CD14-positive monocyte (primary cell): ENCODE data around the gene HIF1AN. TPM values are rescaled to one million over a fixed set of nuclear protein-coding genes. Genes with fewer than 3 reads are reported as not detected.

Source experiments
- DNase-seq, 3 donors: peaks; one replicate each; pipeline ENCODE4 v3.0.0-alpha.2; 2011 to 2022
- H2AFZ ChIP-seq: 2 replicates; pipeline ENCODE4 v1.6.0; 2012; ENCODE audit warnings: mild to moderate bottlenecking, low read depth, low read length, inconsistent platforms; ENCODE audit not compliant: insufficient read depth, poor library complexity, severe bottlenecking
- H3K27ac ChIP-seq, 2 donors: 1 replicate in 1 of 2; 2 replicates in 1 of 2; pipeline ENCODE4 v1.5.1; 2012 to 2013; ENCODE audit warnings: low read length in 2 of 2, control low read depth in 1 of 2, inconsistent platforms in 1 of 2, low read depth in 1 of 2, mild to moderate bottlenecking in 1 of 2
- H3K27me3 ChIP-seq, 2 donors: one replicate each; pipeline versions ENCODE4 v1.6.0 to v1.6.1; 2011 to 2013; ENCODE audit warnings: low read length in 2 of 2; ENCODE audit not compliant: control insufficient read depth in 2 of 2, insufficient read depth in 2 of 2
- H3K36me3 ChIP-seq, 2 donors: replicated peaks in 1 of 2; 1 replicate in 1 of 2; 2 replicates in 1 of 2; pipeline versions ENCODE4 v1.5.1 to v1.6.1; 2012 to 2013; ENCODE audit warnings: low read length in 2 of 2, control low read depth in 1 of 2, inconsistent platforms in 1 of 2, mild to moderate bottlenecking in 1 of 2; ENCODE audit not compliant: insufficient read depth in 2 of 2, control insufficient read depth in 1 of 2
- H3K4me1 ChIP-seq, 2 donors: 1 replicate in 1 of 2; 2 replicates in 1 of 2; pipeline versions ENCODE4 v1.5.1 to v1.6.1; 2012 to 2013; ENCODE audit warnings: low read length in 2 of 2, control low read depth in 1 of 2, inconsistent platforms in 1 of 2, mild to moderate bottlenecking in 1 of 2, moderate library complexity in 1 of 2; ENCODE audit not compliant: insufficient read depth in 2 of 2, control insufficient read depth in 1 of 2
- H3K4me2 ChIP-seq: replicated peaks from 2 replicates; pipeline ENCODE3; 2012; ENCODE audit warnings: low read length, moderate library complexity, mild to moderate bottlenecking; ENCODE audit not compliant: poor library complexity, severe bottlenecking; ENCODE audit errors: extremely low read depth
- H3K4me3 ChIP-seq, 3 experiments: fragments of 200-600 bp in 1 of 3; sonication (generic) in 1 of 3; replicated peaks in 1 of 3; 1 replicate in 2 of 3; 2 replicates in 1 of 3; pipeline ENCODE4 v1.5.1; 2011 to 2013; ENCODE audit warnings: low read length in 3 of 3, mild to moderate bottlenecking in 3 of 3, control low read depth in 2 of 3, low read depth in 2 of 3, inconsistent platforms in 1 of 3, moderate library complexity in 1 of 3
- H3K79me2 ChIP-seq: 2 replicates; pipeline ENCODE4 v1.6.0; 2012; ENCODE audit warnings: mild to moderate bottlenecking, control low read depth, inconsistent platforms, low read length, moderate library complexity; ENCODE audit not compliant: insufficient read depth
- H3K9ac ChIP-seq: 2 replicates; pipeline ENCODE4 v1.6.0; 2017; ENCODE audit warnings: low read length, mild to moderate bottlenecking; ENCODE audit not compliant: insufficient read depth, poor library complexity, severe bottlenecking
- H3K9me3 ChIP-seq, 2 donors: replicated peaks in 1 of 2; 1 replicate in 1 of 2; 2 replicates in 1 of 2; pipeline versions ENCODE4 v1.5.1 to v1.6.1; 2012 to 2013; ENCODE audit warnings: low read length in 2 of 2, control low read depth in 1 of 2; ENCODE audit not compliant: control insufficient read depth in 1 of 2, insufficient read depth in 1 of 2
- H4K20me1 ChIP-seq: 2 replicates; pipeline ENCODE4 v1.6.0; 2012; ENCODE audit warnings: mild to moderate bottlenecking, low read length, control low read depth, moderate library complexity; ENCODE audit not compliant: insufficient read depth
- H3K27ac Mint-ChIP-seq, 7 donors: one replicate each; pipeline ENCODE4 v1.8.0; 2020; ENCODE audit warnings: mild to moderate bottlenecking in 7 of 7, mixed read lengths in 7 of 7, moderate library complexity in 6 of 7, inconsistent platforms in 2 of 7
- H3K27me3 Mint-ChIP-seq, 3 donors: one replicate each; pipeline ENCODE4 v1.8.0; 2021 to 2022; ENCODE audit warnings: low read depth in 3 of 3, mild to moderate bottlenecking in 3 of 3, mixed read lengths in 3 of 3, moderate library complexity in 3 of 3, inconsistent platforms in 1 of 3
- H3K36me3 Mint-ChIP-seq, 2 donors: one replicate each; pipeline ENCODE4 v1.8.0; 2020; ENCODE audit warnings: mixed read lengths in 2 of 2, inconsistent platforms in 1 of 2, mild to moderate bottlenecking in 1 of 2
- H3K4me1 Mint-ChIP-seq: one replicate; pipeline ENCODE4 v1.8.0; 2020; ENCODE audit warnings: mild to moderate bottlenecking, mixed read lengths
- H3K4me3 Mint-ChIP-seq, 2 donors: one replicate each; pipeline ENCODE4 v1.8.0; 2020; ENCODE audit warnings: mild to moderate bottlenecking in 2 of 2, mixed read lengths in 2 of 2, moderate library complexity in 1 of 2
- H3K9me3 Mint-ChIP-seq, 7 donors: one replicate each; pipeline ENCODE4 v1.8.0; 2020 to 2022; ENCODE audit warnings: mixed read lengths in 7 of 7, mild to moderate bottlenecking in 6 of 7, moderate library complexity in 6 of 7, inconsistent platforms in 2 of 7
- CTCF ChIP-seq: fragments of 200-600 bp; IDR thresholded peaks from one replicate; pipeline ENCODE4 v1.8.0; 2022; ENCODE audit warnings: antibody characterized with exemption, mild to moderate bottlenecking
- WGBS: methylation state at CpG from one replicate; pipeline ENCODE4 v1.1.5; 2013; ENCODE audit warnings: missing lambda C conversion rate; ENCODE audit not compliant: insufficient coverage; 5-methylcytosine and 5-hydroxymethylcytosine counted together
- intact Hi-C, 2 donors: fragments of 100-400 bp; cut with micrococcal nuclease; formaldehyde crosslinking; loops; one replicate each; pipeline versions ENCODE4 v1.15.0 to v1.15.1; 2023
- polyA plus RNA-seq, 3 donors: library from polyadenylated mRNA; depleted of rRNA in 1 of 3; unstranded in 2 of 3; stranded (reverse) in 1 of 3; fragments of 300-500 nt in 2 of 3; fragments of >200 nt in 1 of 3; fragmentation: Illumina TruSeq in 2 of 3; gene quantifications; 1 replicate in 2 of 3; 2 replicates in 1 of 3; pipeline ENCODE4 v1.2.3, GENCODE V29; 2012 to 2021

HIF1AN gene
- polyA plus RNA-seq, 3 donors: 8.5 to 25.3 (median 17.2) TPM

- WGBS: 93% methylated on average over 2 of the region's 3 CpGs
- Histone ChIP-seq H4K20me1 (no peaks in the 10 kb centered on the region), H3K4me1 (no peaks in the 10 kb centered on the region), H3K27me3 (peaks cover 24 to 58% of the 10 kb centered on the region in 2 donors), H3K36me3 (no peaks in the 10 kb centered on the region), H3K9me3 (peaks cover 0 to 14% of the 10 kb centered on the region in 2 donors), H3K27ac (no peak overlapping the region), H3K4me2 (no peak overlapping the region), H2AFZ (no peak overlapping the region), H3K79me2 (no peaks in the 10 kb centered on the region), H3K4me3 (no peak overlapping the region), H3K9ac (no peak overlapping the region)
- no peak overlapping the region for H3K4me3 Mint-ChIP-seq
- no peak for TF ChIP-seq CTCF
- intact Hi-C loops: loop anchor here in 1 of 2 donors (10.0 kb wide), 1 partner anchor 166 kb away; no protein-coding TSS in a partner anchor
- no peaks in the 10 kb centered on the region for H3K36me3 Mint-ChIP-seq
- DNase-seq: no peak
- H3K9me3 Mint-ChIP-seq: peaks cover 0 to 2% (median 0%) of the 10 kb centered on the region in 7 donors
- no peak overlapping the region for H3K27ac Mint-ChIP-seq
- peaks cover 27 to 42% (median 42%) of the 10 kb centered on the region in 3 donors for H3K27me3 Mint-ChIP-seq
- H3K4me1 Mint-ChIP-seq: no peaks in the 10 kb centered on the region
Observed at GRCh38 chr10:100568912-100569311, 33.2 kb downstream of the HIF1AN start.

DNA sequence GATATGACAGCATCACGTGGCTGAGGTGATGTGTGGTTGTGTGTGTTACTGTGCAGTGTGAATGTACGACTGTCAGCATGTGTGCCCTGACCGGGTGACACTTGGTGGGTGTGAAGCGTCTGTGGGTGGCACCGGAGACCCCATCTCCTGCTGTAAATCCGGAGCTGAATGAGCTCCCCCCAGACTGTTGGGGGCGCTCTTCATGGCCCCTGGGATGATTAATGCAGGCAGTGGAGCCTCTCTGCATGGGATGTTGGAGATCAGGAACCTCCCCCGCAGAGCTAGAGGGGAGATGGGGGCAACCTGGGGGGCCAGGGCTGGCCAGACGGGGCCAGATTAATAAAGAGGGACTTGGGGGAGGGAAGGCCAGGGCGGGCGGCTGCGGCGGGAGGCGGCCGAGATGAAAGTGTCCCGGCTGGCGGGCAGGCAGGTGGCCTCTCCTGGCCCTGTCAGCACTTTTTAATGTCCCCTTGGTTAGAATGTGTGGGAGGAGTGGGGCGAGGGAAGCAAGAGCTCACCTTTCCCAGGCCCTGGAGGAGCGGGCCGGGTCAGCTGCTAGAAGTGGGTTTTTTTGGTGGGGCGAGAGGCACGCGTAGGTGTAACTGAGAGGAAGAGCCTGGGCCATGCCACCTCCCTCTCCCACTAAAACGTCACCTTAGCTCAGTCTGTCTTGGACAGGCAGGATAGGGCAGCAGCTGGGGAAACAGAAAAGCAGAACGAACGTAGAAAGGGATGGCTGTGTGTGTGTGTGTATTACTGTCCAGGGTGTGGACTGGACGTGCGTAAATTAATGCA, 34.1 kb downstream of the HIF1AN start:
- Histone ChIP-seq H3K27me3 (peaks cover 24 to 54% of the 10 kb centered on the region in 2 donors), H3K9ac (no peak overlapping the region), H3K4me1 (no peaks in the 10 kb centered on the region), H3K36me3 (no peaks in the 10 kb centered on the region), H3K4me2 (no peak overlapping the region), H4K20me1 (no peaks in the 10 kb centered on the region), H3K27ac (no peak overlapping the region), H3K9me3 (peaks cover 0 to 14% of the 10 kb centered on the region in 2 donors), H3K79me2 (no peaks in the 10 kb centered on the region), H3K4me3 (no peak overlapping the region), H2AFZ (no peak overlapping the region)
- H3K36me3 Mint-ChIP-seq: no peaks in the 10 kb centered on the region
- no peaks in the 10 kb centered on the region for H3K4me1 Mint-ChIP-seq
- peaks cover 25 to 40% (median 37%) of the 10 kb centered on the region in 3 donors for H3K27me3 Mint-ChIP-seq
- H3K27ac Mint-ChIP-seq: no peak overlapping the region
- no peak for DNase-seq
- no peak for TF ChIP-seq CTCF
- H3K4me3 Mint-ChIP-seq: no peak overlapping the region
- intact Hi-C loops: loop anchor here in 1 of 2 donors (10.0 kb wide), 1 partner anchor 165 kb away; no protein-coding TSS in a partner anchor
- peaks cover 0 to 2% (median 0%) of the 10 kb centered on the region in 7 donors for H3K9me3 Mint-ChIP-seq
- 30% methylated on average over 18 of the region's 28 CpGs for WGBS
